MM.1S (cell line): Measurements from ENCODE around the gene RRP1.

Experiments used
- DNase-seq: peaks from one replicate; pipeline ENCODE4 v3.0.0-alpha.2; 2015
- H2AFZ ChIP-seq: fragments of 300-600 bp; sonication (generic); 2 replicates; pipeline ENCODE4 v1.6.0; 2016; ENCODE audit warnings: antibody characterized with exemption, low read length
- H3F3A ChIP-seq: fragments of 300-600 bp; sonication (generic); 2 replicates; pipeline ENCODE4 v1.6.1; 2016; ENCODE audit warnings: mild to moderate bottlenecking, antibody characterized with exemption, low read length, moderate library complexity, mixed read lengths; ENCODE audit not compliant: insufficient read depth
- H3K27ac ChIP-seq: fragments of 300-600 bp; sonication (generic); 2 replicates; pipeline ENCODE4 v1.5.1; 2016; ENCODE audit warnings: mild to moderate bottlenecking, low read length
- H3K27me3 ChIP-seq: fragments of 300-600 bp; sonication (generic); replicated peaks from 2 replicates; pipeline ENCODE4 v1.6.0; 2016; ENCODE audit warnings: low read length; ENCODE audit not compliant: insufficient read depth
- H3K36me3 ChIP-seq: fragments of 300-600 bp; sonication (generic); replicated peaks from 2 replicates; pipeline ENCODE4 v1.6.1; 2016; ENCODE audit warnings: mild to moderate bottlenecking, low read length, mixed read lengths; ENCODE audit not compliant: insufficient read depth
- H3K4me1 ChIP-seq: fragments of 300-600 bp; sonication (generic); 2 replicates; pipeline ENCODE4 v1.6.1; 2016; ENCODE audit warnings: low read length, mixed read lengths
- H3K4me2 ChIP-seq: fragments of 300-600 bp; sonication (generic); 2 replicates; pipeline ENCODE4 v1.6.0; 2016; ENCODE audit warnings: low read depth, low read length
- H3K4me3 ChIP-seq: fragments of 300-600 bp; sonication (generic); 2 replicates; pipeline ENCODE4 v1.5.1; 2016; ENCODE audit warnings: low read length, mixed read lengths
- H3K79me2 ChIP-seq: fragments of 300-600 bp; sonication (generic); 2 replicates; pipeline ENCODE4 v1.6.1; 2016; ENCODE audit warnings: mixed run types, low read length, mixed read lengths
- H3K9ac ChIP-seq: fragments of 300-600 bp; sonication (generic); 2 replicates; pipeline ENCODE4 v1.6.1; 2016; ENCODE audit warnings: low read length, mixed read lengths
- H3K9me2 ChIP-seq: fragments of 300-600 bp; sonication (generic); replicated peaks from 2 replicates; pipeline ENCODE4 v1.6.1; 2016; ENCODE audit warnings: mild to moderate bottlenecking, low read length, mixed read lengths; ENCODE audit not compliant: insufficient read depth
- H3K9me3 ChIP-seq: fragments of 300-600 bp; sonication (generic); replicated peaks from 2 replicates; pipeline ENCODE4 v1.6.1; 2016; ENCODE audit warnings: mild to moderate bottlenecking, low read length, mixed read lengths; ENCODE audit not compliant: insufficient read depth
- H4K20me1 ChIP-seq: fragments of 300-600 bp; sonication (generic); 2 replicates; pipeline ENCODE4 v1.6.1; 2016; ENCODE audit warnings: mild to moderate bottlenecking, low read length, moderate library complexity, mixed read lengths; ENCODE audit not compliant: insufficient read depth
- CTCF ChIP-seq: fragments of 300-600 bp; sonication (generic); IDR thresholded peaks from 2 replicates; pipeline ENCODE4 v1.5.1; 2016; ENCODE audit warnings: antibody characterized with exemption, low read length, mixed read lengths
- EZH2 ChIP-seq: fragments of 300-600 bp; sonication (generic); optimal IDR thresholded peaks from 2 replicates; pipeline ENCODE3; 2017; ENCODE audit warnings: low read depth, mild to moderate bottlenecking, antibody characterized with exemption, low read length, mixed read lengths
- EZH2phosphoT487 ChIP-seq: fragments of 300-600 bp; sonication (generic); IDR thresholded peaks from 2 replicates; pipeline ENCODE4 v1.6.1; 2018; ENCODE audit warnings: antibody characterized with exemption, low read length

RRP1 gene

GRCh38 chr21:43824333-43825241 is 35.2 kb downstream of the RRP1 start:
- no peaks in the 10 kb centered on the region for H3K9me3 ChIP-seq
- no peaks in the 10 kb centered on the region for H4K20me1 ChIP-seq
- TF ChIP-seq EZH2 (no peak), CTCF (no peak), EZH2phosphoT487 (no peak)
- no peaks in the 10 kb centered on the region for H3K36me3 ChIP-seq
- H3K27me3 ChIP-seq = peaks cover 30% of the 10 kb centered on the region
- no peak for DNase-seq
- H3K4me1 ChIP-seq = no peaks in the 10 kb centered on the region
- no peaks in the 10 kb centered on the region for H3K9me2 ChIP-seq
- no peaks in the 10 kb centered on the region for H3K79me2 ChIP-seq
- no peaks in the 10 kb centered on the region for H3F3A ChIP-seq
- H3K4me2 ChIP-seq = no peak overlapping the region
- H3K9ac ChIP-seq = no peak overlapping the region
- H2AFZ ChIP-seq = no peak overlapping the region
- no peak overlapping the region for H3K4me3 ChIP-seq
- no peak overlapping the region for H3K27ac ChIP-seq

- Histone ChIP-seq H3K27me3 (peaks cover 38% of the 10 kb centered on the region), H4K20me1 (no peaks in the 10 kb centered on the region), H3K4me2 (no peak overlapping the region), H3K9ac (no peak overlapping the region), H3K4me3 (no peak overlapping the region), H2AFZ (no peak overlapping the region), H3K36me3 (no peaks in the 10 kb centered on the region), H3F3A (no peaks in the 10 kb centered on the region), H3K79me2 (no peaks in the 10 kb centered on the region), H3K27ac (no peak overlapping the region), H3K9me2 (no peaks in the 10 kb centered on the region), H3K9me3 (no peaks in the 10 kb centered on the region), H3K4me1 (no peaks in the 10 kb centered on the region)
- TF ChIP-seq EZH2phosphoT487 (no peak), CTCF (no peak), EZH2 (no peak)
- DNase-seq = no peak
Measured at GRCh38 chr21:43825242-43825935, 36.0 kb downstream of the RRP1 start.

- no peak for DNase-seq
- H3K4me1 ChIP-seq = no peaks in the 10 kb centered on the region
- H3K4me2 ChIP-seq = no peak overlapping the region
- H3K36me3 ChIP-seq = no peaks in the 10 kb centered on the region
- no peaks in the 10 kb centered on the region for H3K9me2 ChIP-seq
- no peak overlapping the region for H3K9ac ChIP-seq
- TF ChIP-seq EZH2 (no peak), CTCF (no peak), EZH2phosphoT487 (no peak)
- H4K20me1 ChIP-seq = no peaks in the 10 kb centered on the region
- H3K27ac ChIP-seq = no peak overlapping the region
- no peak overlapping the region for H3K4me3 ChIP-seq
- H3K79me2 ChIP-seq = no peaks in the 10 kb centered on the region
- no peaks in the 10 kb centered on the region for H3K9me3 ChIP-seq
- H3K27me3 ChIP-seq = peaks cover 45% of the 10 kb centered on the region
- no peaks in the 10 kb centered on the region for H3F3A ChIP-seq
- no peak overlapping the region for H2AFZ ChIP-seq
Measured at GRCh38 chr21:43825936-43826622, 36.7 kb downstream of the RRP1 start.
